GM19372 (cell line): ENCODE measurements around the gene ZNF454.

ENCODE experiments used
- ATAC-seq: cut with Tn5 transposase; IDR thresholded peaks from one replicate; pipeline ENCODE4 v1.9.1; 2021; ENCODE audit warnings: mild to moderate bottlenecking, low read depth, moderate library complexity; ENCODE audit not compliant: unreplicated experiment

ZNF454 gene

DNA sequence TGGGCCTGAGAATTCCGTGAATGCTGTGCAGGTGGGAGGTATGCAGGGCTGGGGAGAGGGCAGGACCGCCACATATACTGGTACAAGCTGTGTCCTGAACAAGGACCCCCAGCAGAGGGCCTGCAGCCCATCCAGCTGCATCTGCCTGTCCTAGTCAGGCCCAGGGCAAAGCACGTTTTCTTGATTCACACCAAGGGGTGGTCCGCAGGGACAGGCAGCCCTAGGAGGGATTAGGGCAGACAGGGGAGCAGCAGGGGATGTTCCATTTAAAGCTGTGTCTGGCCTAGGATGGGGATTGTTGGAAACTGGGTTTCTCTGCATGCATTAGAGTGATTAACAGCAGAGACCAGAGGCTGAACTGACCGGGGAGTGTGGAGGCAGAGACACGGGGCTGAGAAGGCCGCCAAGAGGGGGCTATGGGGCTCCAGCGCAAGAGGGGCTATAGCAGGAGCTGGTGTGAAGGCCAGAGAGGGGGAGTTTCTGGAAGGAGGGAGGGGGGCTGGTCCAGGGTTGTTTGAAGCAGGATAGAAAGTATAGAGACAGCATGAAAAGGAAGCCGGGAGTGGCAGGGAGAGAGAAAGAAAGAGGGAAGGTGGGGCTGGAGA is 51.4 kb downstream of the ZNF454 start:
- no peak for ATAC-seq

- no peak for ATAC-seq
Observed at GRCh38 chr5:178993236-178993765, 52.3 kb downstream of the ZNF454 start.

- no peak for ATAC-seq
Observed at GRCh38 chr5:178993955-178994579, 53.1 kb downstream of the ZNF454 start.

DNA sequence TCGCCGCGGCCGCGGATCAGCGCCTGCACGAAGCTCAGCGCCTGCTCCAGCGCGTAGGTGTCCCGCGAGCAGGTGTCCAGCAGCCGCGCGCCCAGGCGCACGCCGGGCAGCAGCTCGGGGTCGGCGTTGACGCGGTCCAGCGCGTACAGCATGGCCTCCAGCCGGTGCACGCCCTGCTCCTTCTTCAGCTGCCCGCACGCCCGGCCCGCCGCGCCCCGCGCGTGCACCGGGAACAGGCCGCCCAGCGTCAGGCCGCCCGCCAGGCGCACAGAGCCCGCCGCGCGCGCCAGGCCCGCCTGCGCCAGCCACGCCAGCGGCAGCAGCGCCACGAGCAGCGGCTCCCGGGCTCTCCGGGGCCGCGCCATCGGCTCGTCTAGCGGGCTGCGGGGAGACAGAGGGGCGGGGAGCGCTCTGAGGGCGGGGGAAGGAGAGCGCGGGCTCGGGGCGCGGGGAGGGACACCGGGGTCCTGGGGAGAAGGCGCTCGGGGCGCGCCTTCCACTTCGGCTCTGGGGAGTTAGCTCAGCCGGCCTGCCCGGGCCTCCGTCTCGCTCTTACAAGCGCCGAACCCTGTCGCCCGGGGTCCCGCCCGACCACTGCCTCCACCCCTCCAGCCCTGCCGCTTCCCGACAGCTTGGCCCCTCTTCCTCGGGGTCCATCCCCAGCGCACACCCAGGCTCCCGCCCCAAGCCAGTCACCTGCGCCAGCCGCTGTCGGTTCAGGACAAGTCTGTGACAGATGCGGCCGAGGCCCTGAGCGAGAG is 53.8 kb downstream of the ZNF454 start, which contains the start of gene GRM6:
TSS of gene GRM6 (minus strand) at position 741 of the 761 bp plus-strand sequence. CDS start at position 365, 376 bp downstream.
- ATAC-seq = no peak

DNA sequence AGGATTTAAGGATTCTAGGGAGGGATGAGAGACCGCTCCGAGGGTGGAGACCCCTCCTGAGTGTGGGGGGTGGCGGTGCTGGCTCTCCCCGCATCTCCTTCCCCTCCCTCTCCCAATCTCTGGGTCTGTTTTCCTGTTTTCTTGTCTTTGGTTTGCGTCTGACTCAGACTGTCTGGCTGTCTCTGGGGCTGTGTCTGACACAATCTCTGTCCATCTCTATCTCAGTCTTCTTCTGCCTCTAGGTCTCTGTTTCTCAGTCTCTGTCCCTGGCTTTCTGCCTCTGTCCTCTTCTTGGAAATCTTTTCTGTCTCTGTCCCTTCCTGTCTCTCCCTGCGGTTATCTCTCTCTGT is 54.3 kb downstream of the ZNF454 start:
- ATAC-seq = no peak

- ATAC-seq = no peak
Observed at GRCh38 chr5:178996156-178996555, 55.2 kb downstream of the ZNF454 start.

GRCh38 chr5:178997191-178997590 is 56.2 kb downstream of the ZNF454 start:
- ATAC-seq = no peak

DNA sequence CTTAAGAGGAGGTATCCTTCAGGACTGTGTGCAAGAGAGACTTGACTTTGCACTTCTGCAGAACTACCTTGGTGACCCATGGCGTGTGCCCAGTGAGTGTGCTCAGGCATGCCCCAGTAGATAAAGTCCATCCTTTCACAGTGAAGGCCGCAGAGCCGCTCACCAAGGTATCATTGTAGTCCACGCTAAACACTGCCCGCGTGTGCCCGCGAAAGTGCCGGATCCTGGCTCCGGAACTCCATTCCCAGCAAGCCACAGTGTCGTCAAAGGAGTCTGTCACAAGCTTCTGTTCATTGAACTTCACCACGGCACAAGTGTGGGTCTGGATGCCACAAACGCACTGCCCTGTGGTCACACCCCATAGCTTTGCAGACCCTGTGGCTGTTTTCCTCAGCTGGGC is 57.4 kb downstream of the ZNF454 start:
- ATAC-seq = no peak

- ATAC-seq = no peak
Observed at GRCh38 chr5:179006564-179006963, 65.6 kb downstream of the ZNF454 start.

DNA sequence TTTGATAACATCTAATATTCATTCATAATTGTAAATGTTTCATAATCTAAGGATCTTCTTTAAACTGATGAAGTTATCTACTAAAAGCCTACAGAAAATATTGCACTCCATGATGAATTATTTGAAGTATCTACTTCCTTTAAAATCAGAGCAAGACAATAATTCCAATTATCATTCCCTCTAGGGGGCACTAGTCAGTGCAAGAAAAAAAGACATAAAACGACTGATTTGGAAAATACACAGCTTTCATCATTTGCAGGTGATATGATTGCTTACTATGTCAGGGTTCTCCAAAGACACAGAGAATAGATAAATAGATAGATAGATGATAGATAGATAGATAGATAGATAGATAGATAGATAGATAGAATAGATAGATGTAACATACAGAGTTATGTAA is 67.7 kb downstream of the ZNF454 start:
- no peak for ATAC-seq
